Measurements from ENCODE around the gene IGFL4. TPM values are rescaled to one million over a fixed set of nuclear protein-coding genes. Genes with fewer than 3 reads are reported as not detected.

Gene IGFL4
- total RNA-seq, 4 donors from 2014 or later: not detected

DNA sequence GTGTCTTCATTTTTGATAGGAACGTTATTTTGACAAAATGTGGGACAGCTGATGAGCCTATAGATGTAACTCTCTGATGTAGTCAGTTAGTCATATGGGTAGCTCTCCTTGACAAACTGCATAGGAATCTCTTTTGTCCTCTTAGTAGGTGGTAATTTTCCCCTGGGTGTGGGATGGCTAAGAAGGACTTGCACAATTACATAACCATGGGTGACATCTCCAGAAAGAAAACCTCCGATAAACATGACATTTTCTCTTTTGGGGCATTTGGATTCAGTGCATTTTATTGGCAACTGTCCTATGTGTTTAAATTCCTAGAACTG lies 41.9 kb upstream of the IGFL4 start:
- H3K27me3 ChIP-seq: peaks cover 7% of the 10 kb centered on the region
- no peak for TF ChIP-seq POLR2A (IDR thresholded peaks at IDR 0.05)
- TF ChIP-seq, protein P1, sequence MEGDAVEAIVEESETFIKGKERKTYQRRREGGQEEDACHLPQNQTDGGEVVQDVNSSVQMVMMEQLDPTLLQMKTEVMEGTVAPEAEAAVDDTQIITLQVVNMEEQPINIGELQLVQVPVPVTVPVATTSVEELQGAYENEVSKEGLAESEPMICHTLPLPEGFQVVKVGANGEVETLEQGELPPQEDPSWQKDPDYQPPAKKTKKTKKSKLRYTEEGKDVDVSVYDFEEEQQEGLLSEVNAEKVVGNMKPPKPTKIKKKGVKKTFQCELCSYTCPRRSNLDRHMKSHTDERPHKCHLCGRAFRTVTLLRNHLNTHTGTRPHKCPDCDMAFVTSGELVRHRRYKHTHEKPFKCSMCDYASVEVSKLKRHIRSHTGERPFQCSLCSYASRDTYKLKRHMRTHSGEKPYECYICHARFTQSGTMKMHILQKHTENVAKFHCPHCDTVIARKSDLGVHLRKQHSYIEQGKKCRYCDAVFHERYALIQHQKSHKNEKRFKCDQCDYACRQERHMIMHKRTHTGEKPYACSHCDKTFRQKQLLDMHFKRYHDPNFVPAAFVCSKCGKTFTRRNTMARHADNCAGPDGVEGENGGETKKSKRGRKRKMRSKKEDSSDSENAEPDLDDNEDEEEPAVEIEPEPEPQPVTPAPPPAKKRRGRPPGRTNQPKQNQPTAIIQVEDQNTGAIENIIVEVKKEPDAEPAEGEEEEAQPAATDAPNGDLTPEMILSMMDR (IDR thresholded peaks at IDR 0.05): peak in 1 of 6 experiments; percentile 6
- no peaks in the 10 kb centered on the region for H3K4me1 ChIP-seq
- H3K4me3 ChIP-seq (replicated peaks in 1 of 3): no peak overlapping the region
- DNase-seq: no peak
- WGBS, 2 donors: 37 to 52% methylated on average over 2 of the region's 2 CpGs
- intact Hi-C loops (cut with DNase I): loop anchor here (10.0 kb wide), 1 partner anchor 102 kb away; no protein-coding TSS in a partner anchor
- H3K27ac ChIP-seq: no peak overlapping the region
- H3K9me3 ChIP-seq: no peaks in the 10 kb centered on the region
- H3K36me3 ChIP-seq: no peaks in the 10 kb centered on the region

DNA sequence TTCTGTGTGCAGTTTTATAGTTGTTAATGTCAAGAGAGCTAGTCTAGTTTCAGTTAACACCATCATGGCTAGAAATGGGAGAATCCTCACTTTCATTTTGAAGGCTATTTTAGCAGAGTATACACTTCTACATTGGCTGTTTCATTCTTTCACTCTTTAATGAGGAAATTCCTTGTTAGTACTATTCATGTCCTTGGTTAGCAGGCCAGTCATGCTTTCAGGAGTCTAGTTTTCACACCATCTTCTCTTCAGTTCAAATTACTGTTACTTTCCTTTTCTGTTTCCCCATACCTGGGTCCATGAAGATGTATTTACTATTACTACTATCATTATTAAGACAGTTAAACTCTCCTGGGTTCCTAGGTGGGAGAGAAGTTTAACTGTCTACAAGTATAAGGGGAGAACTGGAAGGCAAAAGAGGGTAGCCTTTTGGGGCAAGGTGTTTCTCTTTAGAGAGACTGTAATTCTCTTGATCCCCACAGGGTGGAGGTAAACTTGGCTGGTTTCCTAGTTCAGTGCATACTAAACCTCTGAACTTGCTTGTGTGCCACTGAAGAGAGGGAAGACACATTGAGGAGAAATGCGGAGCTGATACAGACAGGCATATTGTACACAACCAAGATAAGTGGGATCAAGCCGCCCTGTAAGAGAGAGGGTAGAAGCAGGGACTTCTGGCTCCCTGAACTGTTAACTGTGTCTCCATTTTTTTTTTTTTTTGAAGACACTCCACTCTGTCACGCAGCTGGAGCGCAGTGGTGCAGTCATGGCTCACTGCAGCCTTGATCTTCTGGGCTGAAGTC lies 41.3 kb upstream of the IGFL4 start:
- no peaks in the 10 kb centered on the region for H3K36me3 ChIP-seq
- H3K27ac ChIP-seq: no peak overlapping the region
- H3K9me3 ChIP-seq: no peaks in the 10 kb centered on the region
- DNase-seq: peak; percentile 20 to 42
- peaks cover 12% of the 10 kb centered on the region for H3K27me3 ChIP-seq
- WGBS, 2 donors: 22 to 30% methylated on average over 4 of the region's 4 CpGs
- intact Hi-C loops (cut with DNase I): loop anchor here (2.0 to 10.0 kb wide), 2 partner anchors 103 to 183 kb away; no protein-coding TSS in a partner anchor
- no peak overlapping the region for H3K4me3 ChIP-seq (replicated peaks in 1 of 3)
- TF ChIP-seq, protein P1 (IDR thresholded peaks at IDR 0.05): peak; percentile 5 to 84 (median 72)
- TF ChIP-seq POLR2A (IDR thresholded peaks at IDR 0.05): no peak
- H3K4me1 ChIP-seq: peaks cover under 1 to 3% of the 10 kb centered on the region in 2 donors

DNA sequence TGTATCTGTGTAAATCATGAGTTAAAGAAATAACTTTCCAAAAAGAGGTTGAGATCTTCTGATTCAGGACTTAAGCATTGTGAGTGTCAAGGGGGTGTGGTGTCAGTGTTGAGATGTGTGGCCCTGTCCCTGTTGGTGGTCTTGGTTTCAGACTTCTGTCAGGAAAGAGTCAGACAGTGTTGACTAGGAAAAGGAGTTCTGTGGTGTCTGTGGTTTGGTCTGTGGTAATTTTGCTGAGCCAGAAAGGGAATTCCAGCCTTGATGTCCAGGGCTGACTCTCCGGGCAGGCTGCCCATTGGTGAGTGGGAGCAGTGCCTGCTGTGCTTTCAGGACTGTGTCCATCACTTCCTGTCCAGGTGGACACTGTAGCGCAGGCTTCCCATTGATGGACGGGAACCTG lies 39.8 kb upstream of the IGFL4 start:
- Histone ChIP-seq H3K4me3 (replicated peaks in 1 of 3) (no peak overlapping the region), H3K4me1 (peaks cover 5 to 6% of the 10 kb centered on the region in 2 donors), H3K27me3 (peaks cover 18% of the 10 kb centered on the region), H3K36me3 (no peaks in the 10 kb centered on the region), H3K27ac (no peak overlapping the region), H3K9me3 (no peaks in the 10 kb centered on the region)
- intact Hi-C loops (cut with DNase I): loop anchor here (2.0 to 10.0 kb wide), 2 partner anchors 104 to 184 kb away; no protein-coding TSS in a partner anchor
- no peak for DNase-seq
- WGBS, 2 donors: 65 to 87% methylated on average over 2 to 3 of the region's 3 CpGs
- no peak for TF ChIP-seq POLR2A (IDR thresholded peaks at IDR 0.05)
- TF ChIP-seq, protein P1 (IDR thresholded peaks at IDR 0.05): no peak

DNA sequence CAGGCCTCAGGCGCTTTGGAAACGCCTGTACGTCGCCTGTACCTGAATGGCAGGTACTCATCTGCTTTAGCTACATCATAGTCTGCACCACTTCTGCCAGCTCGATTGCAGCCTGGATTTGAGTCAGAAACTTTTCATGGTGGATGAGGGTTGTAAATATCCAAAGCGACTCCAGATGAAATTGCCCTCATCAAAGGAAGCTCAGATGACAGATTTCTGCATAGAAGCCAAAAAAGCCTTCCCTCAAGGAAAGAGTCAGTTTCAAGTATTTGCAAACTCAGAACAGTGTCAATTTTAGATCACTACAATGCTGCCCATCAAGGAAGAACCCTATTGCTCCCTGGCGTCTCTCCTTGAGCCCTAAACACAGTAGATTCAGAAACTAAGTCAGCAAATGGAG lies 38.8 kb upstream of the IGFL4 start:
- Histone ChIP-seq H3K27me3 (peaks cover 18% of the 10 kb centered on the region), H3K9me3 (no peaks in the 10 kb centered on the region), H3K4me3 (replicated peaks in 1 of 3) (no peak overlapping the region), H3K4me1 (peaks cover 5 to 6% of the 10 kb centered on the region in 2 donors), H3K27ac (no peak overlapping the region), H3K36me3 (no peaks in the 10 kb centered on the region)
- no peak for TF ChIP-seq POLR2A (IDR thresholded peaks at IDR 0.05)
- TF ChIP-seq, protein P1 (IDR thresholded peaks at IDR 0.05): no peak
- intact Hi-C loops (cut with DNase I): no loop called here
- WGBS, 2 donors: 76 to 86% methylated on average over 7 of the region's 7 CpGs
- DNase-seq: no peak

Data from thyroid gland (tissue), 4 donors.